Measurements from ENCODE around the gene BMAL1.

Gene BMAL1

DNA sequence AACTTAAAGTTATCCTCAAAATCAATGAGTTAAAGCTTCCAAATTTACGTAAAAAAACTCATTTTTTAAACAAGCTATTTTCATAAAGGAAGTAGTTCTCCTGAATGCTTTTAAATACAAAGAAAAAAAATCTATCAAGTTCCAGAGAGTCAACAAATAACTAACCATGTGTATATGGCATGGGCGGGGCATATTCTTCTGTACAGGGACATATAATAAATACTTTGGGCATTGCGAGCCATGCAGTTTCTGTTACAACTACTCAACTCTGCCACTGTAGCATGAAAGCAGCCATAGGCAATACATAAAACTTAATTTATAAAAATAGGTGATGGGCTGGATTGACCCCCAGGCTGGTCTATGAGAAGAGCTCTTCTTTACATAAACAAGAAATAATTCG, 127.6 kb downstream of the BMAL1 start:
- no peak overlapping the region for H3K4me3 ChIP-seq (replicated peaks; ENCODE audit: low read depth, low read length)
- no peak for DNase-seq (ENCODE audit: extremely low read depth, low read depth)
- TF ChIP-seq, protein P1, sequence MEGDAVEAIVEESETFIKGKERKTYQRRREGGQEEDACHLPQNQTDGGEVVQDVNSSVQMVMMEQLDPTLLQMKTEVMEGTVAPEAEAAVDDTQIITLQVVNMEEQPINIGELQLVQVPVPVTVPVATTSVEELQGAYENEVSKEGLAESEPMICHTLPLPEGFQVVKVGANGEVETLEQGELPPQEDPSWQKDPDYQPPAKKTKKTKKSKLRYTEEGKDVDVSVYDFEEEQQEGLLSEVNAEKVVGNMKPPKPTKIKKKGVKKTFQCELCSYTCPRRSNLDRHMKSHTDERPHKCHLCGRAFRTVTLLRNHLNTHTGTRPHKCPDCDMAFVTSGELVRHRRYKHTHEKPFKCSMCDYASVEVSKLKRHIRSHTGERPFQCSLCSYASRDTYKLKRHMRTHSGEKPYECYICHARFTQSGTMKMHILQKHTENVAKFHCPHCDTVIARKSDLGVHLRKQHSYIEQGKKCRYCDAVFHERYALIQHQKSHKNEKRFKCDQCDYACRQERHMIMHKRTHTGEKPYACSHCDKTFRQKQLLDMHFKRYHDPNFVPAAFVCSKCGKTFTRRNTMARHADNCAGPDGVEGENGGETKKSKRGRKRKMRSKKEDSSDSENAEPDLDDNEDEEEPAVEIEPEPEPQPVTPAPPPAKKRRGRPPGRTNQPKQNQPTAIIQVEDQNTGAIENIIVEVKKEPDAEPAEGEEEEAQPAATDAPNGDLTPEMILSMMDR (IDR thresholded peaks at IDR 0.05; ENCODE audit: low read depth, low read length, missing control alignments), result no peak

DNA sequence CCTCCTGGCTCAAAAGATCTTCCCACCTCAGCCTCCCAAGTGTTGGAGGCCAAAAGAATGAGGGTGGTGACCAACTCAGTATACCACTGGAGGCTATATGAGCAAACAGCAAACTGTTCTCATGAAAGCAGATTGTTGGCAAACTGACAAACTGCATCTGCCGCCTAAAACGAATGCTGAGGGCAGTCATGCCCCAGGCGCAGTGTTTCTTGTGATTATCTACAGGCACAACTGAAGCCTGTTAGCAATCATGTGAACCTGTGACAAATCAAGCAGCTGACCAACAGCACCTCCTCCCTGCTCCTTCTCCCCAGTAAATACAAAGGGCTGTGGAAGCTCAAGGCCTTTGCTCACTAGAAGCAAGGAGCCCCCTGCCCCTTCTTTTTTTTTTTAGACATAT, 137.6 kb downstream of the BMAL1 start:
- TF ChIP-seq, protein P1 (IDR thresholded peaks at IDR 0.05; ENCODE audit: low read depth, low read length, missing control alignments), result no peak
- H3K4me3 ChIP-seq (replicated peaks; ENCODE audit: low read depth, low read length), result no peak overlapping the region
- no peak for DNase-seq (ENCODE audit: extremely low read depth, low read depth)

DNA sequence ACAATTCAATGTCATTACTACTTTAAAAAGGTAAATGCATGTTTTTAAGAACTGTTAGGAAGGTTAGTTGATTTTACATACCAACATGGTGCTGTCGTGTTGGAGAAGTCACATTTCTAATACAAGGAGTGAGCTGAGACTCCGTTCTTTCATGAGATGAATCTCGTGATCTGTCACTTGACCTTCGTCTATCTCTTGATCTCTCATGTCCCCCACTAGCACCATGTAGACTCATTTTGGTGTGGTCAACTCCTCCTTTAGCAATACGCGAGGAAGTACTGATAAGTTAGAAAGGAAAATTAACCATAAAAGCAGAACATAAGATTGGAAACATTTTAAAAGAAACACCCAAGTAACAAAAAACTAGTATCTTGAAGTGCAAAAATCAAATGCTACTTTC, 144.0 kb downstream of the BMAL1 start:
- TF ChIP-seq, protein P1 (IDR thresholded peaks at IDR 0.05; ENCODE audit: low read depth, low read length, missing control alignments), result no peak
- no peak for DNase-seq (ENCODE audit: extremely low read depth, low read depth)
- no peak overlapping the region for H3K4me3 ChIP-seq (replicated peaks; ENCODE audit: low read depth, low read length)

DNA sequence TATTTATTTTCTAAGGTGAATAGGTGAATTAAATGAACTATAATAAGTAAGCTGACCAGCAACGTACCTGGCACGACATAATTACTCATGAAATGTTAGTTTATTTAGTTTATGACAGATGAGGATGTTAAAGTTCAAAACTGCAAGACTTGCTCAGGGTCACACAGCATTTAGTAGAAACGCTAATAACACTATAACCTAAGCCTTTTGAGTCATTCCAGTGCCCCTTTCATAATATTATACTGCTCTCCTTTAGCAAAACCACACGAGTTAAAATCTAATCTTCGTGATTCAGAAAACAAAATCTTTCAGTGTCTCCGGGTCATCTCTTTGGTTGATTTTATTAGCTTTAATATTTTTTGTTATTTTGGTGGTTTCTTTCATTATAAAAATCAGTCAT, 145.8 kb downstream of the BMAL1 start:
- TF ChIP-seq, protein P1 (IDR thresholded peaks at IDR 0.05; ENCODE audit: low read depth, low read length, missing control alignments), result no peak
- DNase-seq (ENCODE audit: extremely low read depth, low read depth), result no peak
- no peak overlapping the region for H3K4me3 ChIP-seq (replicated peaks; ENCODE audit: low read depth, low read length)

DNA sequence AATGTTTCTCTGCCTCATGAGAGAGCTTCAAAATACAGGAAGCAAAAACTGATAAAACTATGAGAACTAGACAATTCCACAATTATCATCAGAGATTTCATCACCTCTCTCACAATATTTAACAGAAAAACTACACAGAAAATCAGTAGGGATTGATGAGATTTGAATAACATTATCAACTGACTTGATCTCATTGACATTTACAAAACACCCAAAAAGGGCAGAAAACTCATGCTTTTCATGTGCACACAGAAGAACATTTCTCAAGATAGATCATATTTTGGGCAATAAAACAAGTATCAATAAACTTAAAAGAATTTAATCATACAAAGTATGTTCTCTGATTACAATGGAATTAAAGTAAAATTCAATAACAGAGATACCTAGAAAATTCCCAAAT, 149.8 kb downstream of the BMAL1 start:
- no peak for DNase-seq (ENCODE audit: extremely low read depth, low read depth)
- H3K4me3 ChIP-seq (replicated peaks; ENCODE audit: low read depth, low read length), result no peak overlapping the region
- TF ChIP-seq, protein P1 (IDR thresholded peaks at IDR 0.05; ENCODE audit: low read depth, low read length, missing control alignments), result no peak

DNA sequence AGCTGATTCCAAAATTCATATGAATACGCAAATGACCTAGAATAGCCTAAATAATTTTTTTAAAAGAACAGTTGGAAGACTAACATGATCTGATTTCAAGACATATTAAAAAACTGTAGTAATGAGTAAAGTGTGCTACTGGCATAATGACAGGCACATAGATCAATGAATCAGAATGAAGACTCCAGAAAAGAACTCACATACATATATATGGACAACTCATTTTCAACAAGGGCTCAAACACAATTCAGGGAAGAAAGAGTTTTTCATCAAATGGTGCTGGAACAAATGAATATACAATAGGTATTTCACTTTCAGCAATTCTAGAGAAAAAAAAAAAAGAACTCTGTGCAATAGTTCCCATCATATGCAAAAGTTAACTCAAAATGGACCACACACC, 151.7 kb downstream of the BMAL1 start:
- TF ChIP-seq, protein P1 (IDR thresholded peaks at IDR 0.05; ENCODE audit: low read depth, low read length, missing control alignments), result no peak
- no peak for DNase-seq (ENCODE audit: extremely low read depth, low read depth)
- no peak overlapping the region for H3K4me3 ChIP-seq (replicated peaks; ENCODE audit: low read depth, low read length)

DNA sequence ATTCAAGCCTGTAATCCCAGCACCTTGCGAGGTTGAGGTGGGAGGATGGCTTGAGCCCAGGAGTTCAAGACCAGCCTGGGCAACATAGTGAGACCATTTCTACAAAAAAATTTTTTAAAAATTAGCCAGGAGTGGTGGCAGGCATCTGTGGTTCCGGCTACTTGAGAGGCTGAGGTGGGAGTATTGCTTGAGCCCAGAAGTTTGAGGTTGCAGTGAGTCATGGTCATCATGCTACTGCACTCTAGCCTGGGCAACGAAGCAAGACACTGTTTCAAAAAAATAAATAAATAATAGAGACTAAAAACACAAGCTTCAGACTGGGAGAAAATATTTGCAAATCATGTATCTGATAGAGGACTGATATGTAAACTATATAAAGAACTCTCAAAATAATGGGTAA, 152.2 kb downstream of the BMAL1 start:
- no peak overlapping the region for H3K4me3 ChIP-seq (replicated peaks; ENCODE audit: low read depth, low read length)
- DNase-seq (ENCODE audit: extremely low read depth, low read depth), result no peak
- TF ChIP-seq, protein P1 (IDR thresholded peaks at IDR 0.05; ENCODE audit: low read depth, low read length, missing control alignments), result no peak

Measured in HFF-Myc (cell line).